Transverse colon (tissue), 4 donors: ENCODE results near the gene ZBTB12. TPM values are rescaled to one million over a fixed set of nuclear protein-coding genes. Genes with fewer than 3 reads are reported as not detected.

Experiments
- DNase-seq: peaks from one replicate; pipeline ENCODE4 v3.0.0-alpha.2; 2019
- H3K27ac ChIP-seq, 4 donors: fragments of 200-600 bp; sonication (generic); 2 replicates each; pipeline ENCODE4 v1.5.1; 2016 to 2018; ENCODE audit warnings: inconsistent platforms in 4 of 4
- H3K27me3 ChIP-seq: fragments of 200-600 bp; sonication (generic); 2 replicates; pipeline ENCODE4 v1.5.1; 2017; ENCODE audit warnings: inconsistent platforms
- H3K36me3 ChIP-seq, 4 donors: fragments of 200-600 bp; sonication (generic); 2 replicates each; pipeline ENCODE4 v1.5.1; 2017 to 2019; ENCODE audit warnings: inconsistent platforms in 4 of 4
- H3K4me1 ChIP-seq, 4 donors: fragments of 200-600 bp; sonication (generic); 2 replicates each; pipeline ENCODE4 v1.5.1; 2017 to 2020; ENCODE audit warnings: inconsistent platforms in 4 of 4
- H3K4me3 ChIP-seq, 4 donors: fragments of 200-600 bp; sonication (generic); 1 replicate in 1 of 4; 2 replicates in 3 of 4; pipeline versions ENCODE4 v1.5.1 to v1.6.1; 2017 to 2019; ENCODE audit warnings: inconsistent platforms in 4 of 4
- H3K9me3 ChIP-seq, 2 donors: fragments of 200-600 bp; sonication (generic); 2 replicates each; pipeline ENCODE4 v1.5.1; 2017 to 2019; ENCODE audit warnings: inconsistent platforms in 2 of 2
- CTCF ChIP-seq, 5 experiments: fragments of 200-600 bp in 3 of 5; fragments of 450-650 bp in 2 of 5; sonication (generic) in 3 of 5; IDR thresholded peaks; 1 replicate in 2 of 5; 2 replicates in 3 of 5; pipeline ENCODE4 v1.5.1; 2016 to 2017; ENCODE audit warnings: antibody characterized with exemption in 5 of 5, inconsistent platforms in 3 of 5, mild to moderate bottlenecking in 2 of 5, moderate library complexity in 1 of 5
- EP300 ChIP-seq: sonication (generic); formaldehyde crosslinking; IDR thresholded peaks from one replicate; pipeline ENCODE4 v1.6.1; 2017; ENCODE audit warnings: antibody characterized with exemption, low read depth
- POLR2A ChIP-seq: fragments of 450-650 bp; IDR thresholded peaks from one replicate; pipeline ENCODE4 v1.6.1; 2016; ENCODE audit warnings: antibody characterized with exemption, mild to moderate bottlenecking, moderate library complexity
- POLR2AphosphoS5 ChIP-seq, 3 donors: sonication (generic); formaldehyde crosslinking; IDR thresholded peaks; one replicate each; pipeline ENCODE4 v1.6.1; 2016; ENCODE audit warnings: antibody characterized with exemption in 3 of 3
- WGBS, 2 donors: methylation state at CpG; one replicate each; pipeline ENCODE4 v1.1.5; 2018; ENCODE audit warnings: low coverage in 1 of 2; 5-methylcytosine and 5-hydroxymethylcytosine counted together
- in situ Hi-C, 4 donors: fragments of 200-750 bp; cut with MboI; loops; one replicate each; pipeline versions ENCODE4 v1.15.0 to v1.15.1; 2017; ENCODE audit warnings: low sequenced_read_pairs in 3 of 4, low pct_ligation_motif_present in 1 of 4, low pct_unique_long_range_greater_than_20kb in 1 of 4
- intact Hi-C: fragments of 100-400 bp; cut with DNase I; formaldehyde crosslinking; loops from one replicate; pipeline ENCODE4 v1.15.1; 2023; ENCODE audit warnings: low total_unique reads
- total RNA-seq, 4 donors: library from RNA; depleted of rRNA; stranded (reverse); fragments of >200 nt; gene quantifications; one replicate each; pipeline ENCODE4 v1.1.0, GENCODE V29; 2016

ZBTB12 gene
- total RNA-seq, 4 donors from 2014 or later = 0.14 to 1.3 (median 0.77) TPM

GRCh38 chr6:31928672-31928939 is 26.7 kb upstream of the ZBTB12 start:
- DNase-seq = no peak
- Histone ChIP-seq H3K27ac (no peak overlapping the region), H3K27me3 (no peaks in the 10 kb centered on the region), H3K9me3 (no peaks in the 10 kb centered on the region), H3K36me3 (no peaks in the 10 kb centered on the region), H3K4me1 (no peaks in the 10 kb centered on the region), H3K4me3 (no peak overlapping the region)
- 78 to 89% methylated on average over 3 to 9 of the region's 9 CpGs for whole genome bisulfite sequencing, 2 donors
- TF ChIP-seq POLR2AphosphoS5 (IDR thresholded peaks at IDR 0.05) = no peak
- no peak for TF ChIP-seq POLR2A
- no peak for TF ChIP-seq CTCF (IDR thresholded peaks at IDR 0.05)
- no peak for TF ChIP-seq EP300
- in situ Hi-C loops (no loop called here), intact Hi-C loops (no loop called here)

- intact Hi-C loops (no loop called here), in situ Hi-C loops (no loop called here)
- Histone ChIP-seq H3K4me1 (no peaks in the 10 kb centered on the region), H3K36me3 (no peaks in the 10 kb centered on the region), H3K27me3 (no peaks in the 10 kb centered on the region), H3K4me3 (peak overlapping the region in 1 of 4 donors; percentile 35), H3K27ac (peak overlapping the region in 2 of 4 donors; percentile 24 to 60), H3K9me3 (no peaks in the 10 kb centered on the region)
- 50 to 60% methylated on average over 1 to 11 of the region's 11 CpGs for WGBS, 2 donors
- no peak for DNase-seq
- TF ChIP-seq CTCF (IDR thresholded peaks at IDR 0.05) (no peak), POLR2AphosphoS5 (IDR thresholded peaks at IDR 0.05) (no peak), EP300 (no peak), POLR2A (no peak)
Observed at GRCh38 chr6:31927863-31928671, 26.2 kb upstream of the ZBTB12 start.

- 13 to 56% methylated on average over 3 to 11 of the region's 11 CpGs for WGBS, 2 donors
- H3K4me3 ChIP-seq = peak within 1 kb of the TSS in 1 of 4 donors; percentile 35
- TF ChIP-seq POLR2AphosphoS5 (IDR thresholded peaks at IDR 0.05) = no peak
- no peak for TF ChIP-seq EP300
- no peak for TF ChIP-seq CTCF (IDR thresholded peaks at IDR 0.05)
- TF ChIP-seq POLR2A = no peak
- in situ Hi-C loops = no loop called here
- H3K9me3 ChIP-seq = no peaks in the 10 kb centered on the region
- no peaks in the 10 kb centered on the region for H3K36me3 ChIP-seq
- peak within 1 kb of the TSS in 2 of 4 donors; percentile 24 to 60 for H3K27ac ChIP-seq
- intact Hi-C loops = no loop called here
- no peaks in the 10 kb centered on the region for H3K27me3 ChIP-seq
- DNase-seq = no peak
- H3K4me1 ChIP-seq = no peaks in the 10 kb centered on the region
Observed at GRCh38 chr6:31927242-31927862, 25.5 kb upstream of the ZBTB12 start, which contains the start of gene C2. C2 (plus strand) TSS chr6:31927717; CDS start chr6:31927753, 36 bp downstream.

- H3K9me3 ChIP-seq = no peaks in the 10 kb centered on the region
- 19 to 20% methylated on average over 1 to 5 of the region's 5 CpGs for WGBS, 2 donors
- no peaks in the 10 kb centered on the region for H3K4me1 ChIP-seq
- no peaks in the 10 kb centered on the region for H3K36me3 ChIP-seq
- H3K27ac ChIP-seq = no peak overlapping the region
- intact Hi-C loops = no loop called here
- H3K27me3 ChIP-seq = no peaks in the 10 kb centered on the region
- no peak overlapping the region for H3K4me3 ChIP-seq
- DNase-seq = no peak
- TF ChIP-seq POLR2AphosphoS5 (IDR thresholded peaks at IDR 0.05) (no peak), EP300 (no peak), CTCF (IDR thresholded peaks at IDR 0.05) (no peak), POLR2A (no peak)
- in situ Hi-C loops = no loop called here
Observed at GRCh38 chr6:31922942-31923341, 21.1 kb upstream of the ZBTB12 start.
